Activated T-cell treated with anti-CD3 and anti-CD28 coated beads, Interleukin-2, amount 50 U/mL, for 4 hours (primary cell): ENCODE data around the gene C9orf43. TPM values are rescaled to one million over a fixed set of nuclear protein-coding genes. Genes with fewer than 3 reads are reported as not detected.
"Not testable (repeated sequence)": the region's sequence is repeated elsewhere in the genome, so short reads cannot be mapped to it uniquely, and the experiment has no call there.

ENCODE experiments used
- ATAC-seq, 2 donors: fragments of 200-7000 bp; cut with Tn5 transposase; one replicate each; pipeline ENCODE4 v1.10.0; 2021
- DNase-seq: peaks from one replicate; pipeline ENCODE4 v3.0.0-alpha.2; 2020
- H3K27me3 Mint-ChIP-seq: one replicate; pipeline ENCODE4 v1.8.0; 2021; ENCODE audit warnings: low read depth, mixed read lengths
- H3K36me3 Mint-ChIP-seq: one replicate; pipeline ENCODE4 v1.8.0; 2022; ENCODE audit warnings: mixed read lengths; ENCODE audit not compliant: insufficient read depth
- H3K4me1 Mint-ChIP-seq: one replicate; pipeline ENCODE4 v1.8.0; 2021; ENCODE audit warnings: low read depth, mixed read lengths
- H3K4me3 Mint-ChIP-seq: one replicate; pipeline ENCODE4 v1.8.0; 2021; ENCODE audit warnings: mild to moderate bottlenecking, moderate library complexity, mixed read lengths
- H3K9me3 Mint-ChIP-seq: one replicate; pipeline ENCODE4 v1.8.0; 2021; ENCODE audit warnings: mixed read lengths
- total RNA-seq, 3 donors: library from RNA; stranded (reverse); gene quantifications; one replicate each; pipeline ENCODE4 v1.2.1, GENCODE V29; 2021

C9orf43 gene
- total RNA-seq, 3 donors from 2014 or later, result 0.57 to 1.4 (median 1.1) TPM

GRCh38 chr9:113375057-113376023 lies 35.2 kb upstream of the C9orf43 start:
- no peak for DNase-seq
- H3K9me3 Mint-ChIP-seq, result no peaks in the 10 kb centered on the region
- no peak for ATAC-seq
- H3K36me3 Mint-ChIP-seq, result peaks cover 4% of the 10 kb centered on the region
- H3K4me1 Mint-ChIP-seq, result peaks cover 8% of the 10 kb centered on the region
- H3K27me3 Mint-ChIP-seq, result peaks cover 9% of the 10 kb centered on the region
- peak overlapping the region; percentile 79 for H3K4me3 Mint-ChIP-seq

DNA sequence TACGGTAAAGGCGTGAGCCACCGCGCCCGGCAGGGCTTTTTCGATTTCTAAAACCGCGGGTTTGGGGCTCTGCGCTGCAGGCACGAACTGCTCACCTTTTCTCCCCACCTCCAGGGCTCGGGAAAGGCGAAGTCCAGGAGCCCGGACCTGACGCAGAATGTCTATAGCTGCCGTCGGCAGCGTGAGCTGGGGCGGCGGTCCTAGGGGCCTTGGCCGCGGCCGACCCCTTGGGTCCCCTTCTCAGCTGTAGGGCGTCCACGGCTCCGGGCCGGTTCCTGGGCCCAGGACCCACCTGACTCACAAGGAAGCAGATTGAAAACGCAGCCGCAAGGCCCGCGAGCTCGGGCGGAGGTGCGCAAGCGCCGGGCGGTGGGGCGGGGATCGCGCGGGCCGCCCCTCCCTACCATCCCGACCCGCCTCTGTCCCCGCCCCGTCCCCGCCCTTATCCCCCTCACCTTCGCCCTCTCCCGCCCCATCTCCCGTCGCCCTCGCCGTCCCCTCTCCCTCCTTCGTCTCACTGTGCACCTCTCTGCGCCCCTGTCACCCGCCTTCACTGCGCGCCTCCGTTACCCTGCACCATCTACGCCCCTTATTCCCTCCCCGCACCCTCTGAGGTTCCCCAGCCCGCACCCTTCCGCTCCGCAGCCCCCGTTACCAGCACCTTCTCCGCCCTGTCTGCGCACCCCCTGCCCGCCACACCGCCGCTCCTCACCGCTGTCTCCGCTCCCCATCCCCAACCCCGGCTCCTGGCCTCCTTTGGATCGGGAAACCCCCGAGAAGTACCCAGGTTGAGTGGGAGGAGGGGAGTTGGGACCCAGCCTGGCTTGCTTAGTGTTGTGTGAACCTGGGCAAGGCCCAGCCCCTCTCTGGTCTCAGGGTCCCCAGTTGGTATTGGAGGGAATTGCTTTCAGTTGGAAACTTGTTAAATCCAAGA lies 33.6 kb upstream of the C9orf43 start, which contains the start of gene HDHD3:
TSS of gene HDHD3 (minus strand) at position 353 of the 934 bp plus-strand sequence. CDS start 2,632 bp downstream, outside the sequence.
- peaks cover 9% of the 10 kb centered on the region for H3K27me3 Mint-ChIP-seq
- DNase-seq, result peak; percentile 81

DNA sequence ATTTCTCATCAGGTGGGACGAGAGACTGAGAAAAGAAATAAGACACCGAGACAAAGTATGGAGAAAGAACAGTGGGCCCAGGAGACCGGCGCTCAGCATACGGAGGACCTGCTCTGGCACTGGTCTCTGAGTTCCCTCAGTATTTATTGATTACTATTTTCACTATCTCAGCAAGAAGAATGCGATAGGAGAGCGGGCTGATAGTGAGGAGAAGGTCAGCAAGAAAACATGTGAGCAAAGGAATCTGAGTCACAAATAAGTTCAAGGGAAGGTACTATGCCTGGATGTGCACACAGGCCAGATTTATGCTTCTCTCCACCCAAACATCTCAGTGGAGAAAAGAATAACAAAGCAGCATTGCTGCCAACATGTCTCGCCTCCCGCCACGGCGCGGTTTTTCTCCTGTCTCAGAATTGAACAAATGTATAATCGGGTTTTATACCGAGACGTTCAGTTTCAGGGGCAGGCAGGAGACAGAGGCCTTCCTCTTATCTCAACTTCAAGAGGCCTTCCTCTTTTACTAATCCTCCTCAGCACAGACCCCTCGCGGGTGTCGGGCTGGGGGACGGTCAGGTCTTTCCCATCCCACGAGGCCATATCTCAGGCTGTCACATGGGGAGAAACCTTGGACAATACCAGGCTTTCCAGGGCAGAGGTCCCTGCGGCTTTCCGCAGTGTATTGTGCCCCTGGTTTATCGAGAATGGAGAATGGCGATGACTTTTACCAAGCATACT lies 31.3 kb upstream of the C9orf43 start:
- not testable (repeated sequence) for H3K27me3 Mint-ChIP-seq, H3K36me3 Mint-ChIP-seq, H3K4me3 Mint-ChIP-seq, DNase-seq, ATAC-seq, H3K9me3 Mint-ChIP-seq
- H3K4me1 Mint-ChIP-seq, result peaks cover 11% of the 10 kb centered on the region

More for the DNA sequence above, 33.6 kb upstream of the C9orf43 start, which contains the start of gene HDHD3:
- H3K9me3 Mint-ChIP-seq, result no peaks in the 10 kb centered on the region
- peak; percentile 89 to 93 for ATAC-seq
- peak within 1 kb of the TSS; percentile 79 for H3K4me3 Mint-ChIP-seq
- peaks cover 4% of the 10 kb centered on the region for H3K36me3 Mint-ChIP-seq
- peaks cover 11% of the 10 kb centered on the region for H3K4me1 Mint-ChIP-seq

GRCh38 chr9:113379829-113380210 lies 30.7 kb upstream of the C9orf43 start:
- H3K9me3 Mint-ChIP-seq, ATAC-seq, H3K36me3 Mint-ChIP-seq, H3K27me3 Mint-ChIP-seq, DNase-seq, H3K4me3 Mint-ChIP-seq: not testable (repeated sequence)
- H3K4me1 Mint-ChIP-seq, result peaks cover 11% of the 10 kb centered on the region

GRCh38 chr9:113380869-113381378 lies 29.6 kb upstream of the C9orf43 start:
- no peak for DNase-seq
- Mint-ChIP-seq H3K27me3 (no peaks in the 10 kb centered on the region), H3K4me3 (no peak overlapping the region), H3K4me1 (peaks cover 3% of the 10 kb centered on the region), H3K36me3 (no peaks in the 10 kb centered on the region), H3K9me3 (no peaks in the 10 kb centered on the region)
- ATAC-seq, result no peak

- not testable (repeated sequence) for H3K9me3 Mint-ChIP-seq, DNase-seq, H3K27me3 Mint-ChIP-seq, ATAC-seq, H3K36me3 Mint-ChIP-seq, H3K4me3 Mint-ChIP-seq, H3K4me1 Mint-ChIP-seq
Observed at GRCh38 chr9:113381441-113381840, 29.1 kb upstream of the C9orf43 start.

DNA sequence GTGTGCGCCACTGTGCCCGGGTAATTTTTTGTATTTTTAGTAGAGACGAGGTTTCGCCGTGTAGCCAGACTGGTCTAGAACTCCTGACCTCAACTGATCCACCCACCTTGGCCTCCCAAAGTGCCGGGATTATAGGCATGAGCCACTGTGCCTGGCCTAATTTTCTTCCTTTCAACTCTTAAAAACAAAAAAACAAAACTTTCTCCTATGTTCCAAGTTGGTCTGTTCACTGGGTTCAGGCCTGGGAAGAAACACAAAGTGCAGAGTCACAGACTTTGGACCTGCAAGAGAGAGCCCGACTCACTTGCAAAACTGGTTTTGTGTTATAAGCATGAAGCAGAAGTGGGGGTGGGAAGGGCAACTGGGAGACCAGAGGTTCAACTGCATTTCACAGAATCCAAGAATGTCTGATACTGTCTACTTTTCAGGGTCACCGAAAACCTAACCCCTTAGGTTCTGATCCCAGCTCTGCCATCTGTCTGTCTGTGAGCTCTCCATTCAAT lies 28.6 kb upstream of the C9orf43 start:
- ATAC-seq, result no peak
- no peaks in the 10 kb centered on the region for H3K9me3 Mint-ChIP-seq
- peaks cover 3% of the 10 kb centered on the region for H3K36me3 Mint-ChIP-seq
- peaks cover 3% of the 10 kb centered on the region for H3K4me1 Mint-ChIP-seq
- H3K27me3 Mint-ChIP-seq, result no peaks in the 10 kb centered on the region
- no peak for DNase-seq
- no peak overlapping the region for H3K4me3 Mint-ChIP-seq

DNA sequence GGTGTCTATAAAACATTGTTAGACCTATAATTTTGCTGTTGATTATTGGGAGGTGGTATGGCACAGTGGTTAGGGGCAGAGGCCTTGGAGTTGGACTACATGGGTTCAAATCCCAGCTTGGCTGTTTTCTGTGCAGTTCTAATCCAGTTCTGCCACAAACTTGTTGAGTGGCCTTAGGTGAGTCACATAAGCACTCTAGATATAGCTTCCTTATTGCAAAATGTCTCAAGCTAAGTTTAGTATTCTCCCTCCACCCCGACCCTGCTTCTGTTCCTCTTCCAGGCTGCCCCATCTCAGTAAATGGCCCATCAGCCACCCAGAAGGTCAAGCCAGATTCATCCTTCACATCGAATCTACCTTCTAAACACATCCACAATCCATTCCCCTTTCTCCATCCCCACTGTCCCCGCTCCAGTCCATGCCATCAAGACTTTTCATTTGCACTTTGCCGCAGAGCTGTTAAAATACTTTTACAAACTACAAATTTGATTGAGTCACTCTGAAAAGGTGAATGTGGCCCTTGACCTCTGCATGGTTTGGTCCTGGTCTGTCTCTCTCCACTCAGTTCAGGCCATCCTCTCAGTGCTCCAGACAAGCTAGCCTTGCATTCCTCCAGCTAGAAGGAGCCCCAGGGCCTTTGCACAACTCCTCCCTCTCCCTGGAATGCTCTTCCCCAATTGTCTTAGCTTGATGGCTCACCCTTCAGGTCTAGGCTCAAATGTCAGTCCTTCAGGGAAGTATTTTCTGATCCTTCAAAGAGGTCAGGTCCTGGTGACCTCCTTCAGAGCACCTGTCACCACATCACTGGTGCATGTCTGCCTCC lies 23.8 kb upstream of the C9orf43 start:
- ATAC-seq, result no peak
- Mint-ChIP-seq H3K4me1 (no peaks in the 10 kb centered on the region), H3K27me3 (no peaks in the 10 kb centered on the region), H3K9me3 (no peaks in the 10 kb centered on the region), H3K36me3 (peaks cover 20% of the 10 kb centered on the region), H3K4me3 (no peak overlapping the region)
- DNase-seq, result no peak

DNA sequence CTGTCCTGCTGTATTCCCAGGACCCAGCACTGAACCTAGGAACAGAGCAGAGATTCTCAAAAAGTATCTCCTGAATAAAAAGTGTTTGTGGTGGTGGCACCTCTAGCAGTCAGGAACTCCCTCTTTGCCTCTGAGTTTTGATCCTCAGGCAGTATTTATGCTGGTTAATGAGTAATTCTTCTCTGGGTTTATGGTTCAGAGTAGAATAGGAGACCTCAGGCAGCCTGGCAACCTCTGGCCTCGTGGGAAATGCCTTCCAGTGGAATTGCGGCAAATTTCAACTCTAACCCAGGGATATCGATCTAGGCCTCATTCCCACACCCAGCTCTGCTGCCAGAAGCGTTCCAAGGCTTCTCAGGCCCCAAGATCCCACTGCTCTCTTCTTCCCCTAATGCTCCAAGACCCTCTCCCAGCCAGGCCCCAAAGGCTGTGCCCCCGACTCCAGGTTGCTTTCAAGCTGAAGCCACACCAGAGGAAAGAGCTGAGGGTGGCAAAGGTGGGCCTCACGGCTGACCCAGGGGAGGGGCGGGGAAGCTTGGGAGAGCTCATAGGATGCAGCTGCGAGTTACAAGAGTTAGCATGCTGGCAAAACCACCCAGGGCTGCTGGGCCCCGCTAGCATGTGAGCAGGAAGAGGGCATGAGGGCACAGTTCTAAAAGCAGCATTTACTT lies 22.9 kb upstream of the C9orf43 start:
- Mint-ChIP-seq H3K4me1 (no peaks in the 10 kb centered on the region), H3K9me3 (no peaks in the 10 kb centered on the region), H3K36me3 (peaks cover 20% of the 10 kb centered on the region), H3K4me3 (no peak overlapping the region), H3K27me3 (no peaks in the 10 kb centered on the region)
- ATAC-seq (no peak), DNase-seq (no peak)

- no peak overlapping the region for H3K4me3 Mint-ChIP-seq
- H3K27me3 Mint-ChIP-seq, result no peaks in the 10 kb centered on the region
- ATAC-seq (no peak), DNase-seq (no peak)
- no peaks in the 10 kb centered on the region for H3K4me1 Mint-ChIP-seq
- no peaks in the 10 kb centered on the region for H3K9me3 Mint-ChIP-seq
- H3K36me3 Mint-ChIP-seq, result peaks cover 20% of the 10 kb centered on the region
Observed at GRCh38 chr9:113388833-113389232, 21.7 kb upstream of the C9orf43 start.

DNA sequence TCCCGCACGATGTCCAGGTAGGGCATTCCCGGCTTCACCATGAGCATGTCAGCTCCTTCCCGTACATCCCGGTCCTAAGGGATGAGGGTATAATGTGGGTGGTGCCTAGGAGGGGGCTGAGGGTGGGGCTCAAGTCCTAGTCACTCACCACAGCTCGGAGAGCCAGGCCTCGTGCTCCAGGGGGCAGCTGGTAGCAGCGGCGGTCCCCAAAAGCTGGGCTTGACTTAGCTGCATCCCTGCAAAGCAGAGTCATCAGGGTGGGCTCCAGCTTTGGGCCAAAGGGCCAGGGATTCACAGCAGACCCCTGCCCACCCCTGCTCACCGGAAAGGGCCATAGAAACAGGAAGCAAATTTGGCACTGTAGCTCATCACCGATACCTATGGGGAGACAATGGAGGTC lies 21.1 kb upstream of the C9orf43 start:
- H3K4me3 Mint-ChIP-seq, result no peak overlapping the region
- ATAC-seq (no peak), DNase-seq (no peak)
- no peaks in the 10 kb centered on the region for H3K4me1 Mint-ChIP-seq
- H3K36me3 Mint-ChIP-seq, result peaks cover 20% of the 10 kb centered on the region
- no peaks in the 10 kb centered on the region for H3K27me3 Mint-ChIP-seq
- H3K9me3 Mint-ChIP-seq, result no peaks in the 10 kb centered on the region

DNA sequence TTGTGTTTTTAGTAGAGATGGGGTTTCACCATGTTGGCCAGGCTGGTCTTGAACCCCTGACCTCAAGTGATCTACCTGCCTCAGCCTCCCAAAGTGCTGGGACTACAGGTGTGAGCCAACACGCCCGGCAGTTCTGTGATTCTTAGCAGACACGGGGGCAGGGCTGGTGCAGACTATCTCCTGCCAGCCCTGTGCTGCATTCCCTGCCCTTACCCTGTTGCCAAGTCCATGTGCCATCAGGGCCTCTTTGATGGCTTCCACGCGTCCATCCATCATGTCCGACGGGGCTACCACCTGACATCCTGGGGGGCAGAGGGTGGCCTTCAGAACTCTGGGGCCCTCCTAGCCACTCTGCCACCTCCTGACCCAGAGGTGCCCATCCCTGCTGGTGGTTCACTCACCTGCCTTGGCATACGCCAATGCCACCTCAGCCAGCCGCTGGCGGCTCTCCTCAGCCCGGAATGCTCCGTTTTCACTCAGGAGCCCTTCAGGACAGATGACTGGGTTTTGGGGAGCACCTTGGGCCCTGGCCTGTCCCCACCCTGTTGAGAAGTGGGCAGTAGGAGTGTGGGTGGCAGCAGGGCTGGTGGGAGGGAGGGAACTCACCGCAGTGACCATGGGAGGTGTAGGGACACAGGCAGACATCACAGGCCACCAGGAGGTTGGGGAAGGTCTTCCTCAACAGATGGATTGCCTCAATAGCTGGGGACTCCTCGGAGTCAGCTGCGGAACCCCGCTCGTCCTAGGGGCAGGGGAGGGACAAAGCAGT lies 20.2 kb upstream of the C9orf43 start:
- H3K4me3 Mint-ChIP-seq, result no peak overlapping the region
- H3K27me3 Mint-ChIP-seq, result no peaks in the 10 kb centered on the region
- no peaks in the 10 kb centered on the region for H3K9me3 Mint-ChIP-seq
- H3K4me1 Mint-ChIP-seq, result no peaks in the 10 kb centered on the region
- H3K36me3 Mint-ChIP-seq, result peaks cover 21% of the 10 kb centered on the region
- no peak for DNase-seq
- no peak for ATAC-seq
